Colonic mucosa (tissue), 4 donors: ENCODE measurements around the gene KIF1A. TPM values are rescaled to one million over a fixed set of nuclear protein-coding genes. Genes with fewer than 3 reads are reported as not detected.

ENCODE experiments used
- DNase-seq: peaks from one replicate; pipeline ENCODE4 v3.0.0-alpha.2; 2020
- H3K27ac ChIP-seq: fragments of 200-600 bp; one replicate; pipeline ENCODE4 v1.8.0; 2021
- H3K27me3 ChIP-seq: fragments of 200-600 bp; one replicate; pipeline ENCODE4 v1.8.0; 2021
- H3K36me3 ChIP-seq: fragments of 200-600 bp; one replicate; pipeline ENCODE4 v1.8.0; 2021
- H3K4me1 ChIP-seq: fragments of 200-600 bp; one replicate; pipeline ENCODE4 v1.8.0; 2021; ENCODE audit warnings: mild to moderate bottlenecking
- H3K4me3 ChIP-seq: fragments of 200-600 bp; one replicate; pipeline ENCODE4 v1.8.0; 2021
- H3K9ac ChIP-seq, 2 donors: one replicate each; pipeline ENCODE4 v1.7.0; 2013; ENCODE audit warnings: control low read depth in 2 of 2, low read depth in 2 of 2, low read length in 2 of 2
- H3K9me3 ChIP-seq: fragments of 200-600 bp; one replicate; pipeline ENCODE4 v1.8.0; 2021
- intact Hi-C: fragments of 100-400 bp; cut with DNase I; formaldehyde crosslinking; loops from one replicate; pipeline ENCODE4 v1.14.1; 2022
- total RNA-seq, 2 donors: library from RNA; stranded (reverse); fragmentation: NEBNext Ultra II Directional in 1 of 2; extraction: Animal tissue kit (Norgen Biotek cat#: 25700) in 1 of 2; gene quantifications; one replicate each; pipeline ENCODE4 v1.2.1, GENCODE V29; 2021
- TF ChIP-seq, protein P1 (sequence below): fragments of 200-600 bp; IDR thresholded peaks from one replicate; pipeline ENCODE4 v1.8.0; 2022; ENCODE audit warnings: antibody characterized with exemption, mild to moderate bottlenecking
- donor health status: healthy.
- donor health status: DM: no; HTN: no; CAD: no.
- donor health status: DM: no; HTN: no; CAD: no.

The KIF1A gene
- total RNA-seq, 2 donors from 2014 or later, result 1.9 to 4.3 TPM

DNA sequence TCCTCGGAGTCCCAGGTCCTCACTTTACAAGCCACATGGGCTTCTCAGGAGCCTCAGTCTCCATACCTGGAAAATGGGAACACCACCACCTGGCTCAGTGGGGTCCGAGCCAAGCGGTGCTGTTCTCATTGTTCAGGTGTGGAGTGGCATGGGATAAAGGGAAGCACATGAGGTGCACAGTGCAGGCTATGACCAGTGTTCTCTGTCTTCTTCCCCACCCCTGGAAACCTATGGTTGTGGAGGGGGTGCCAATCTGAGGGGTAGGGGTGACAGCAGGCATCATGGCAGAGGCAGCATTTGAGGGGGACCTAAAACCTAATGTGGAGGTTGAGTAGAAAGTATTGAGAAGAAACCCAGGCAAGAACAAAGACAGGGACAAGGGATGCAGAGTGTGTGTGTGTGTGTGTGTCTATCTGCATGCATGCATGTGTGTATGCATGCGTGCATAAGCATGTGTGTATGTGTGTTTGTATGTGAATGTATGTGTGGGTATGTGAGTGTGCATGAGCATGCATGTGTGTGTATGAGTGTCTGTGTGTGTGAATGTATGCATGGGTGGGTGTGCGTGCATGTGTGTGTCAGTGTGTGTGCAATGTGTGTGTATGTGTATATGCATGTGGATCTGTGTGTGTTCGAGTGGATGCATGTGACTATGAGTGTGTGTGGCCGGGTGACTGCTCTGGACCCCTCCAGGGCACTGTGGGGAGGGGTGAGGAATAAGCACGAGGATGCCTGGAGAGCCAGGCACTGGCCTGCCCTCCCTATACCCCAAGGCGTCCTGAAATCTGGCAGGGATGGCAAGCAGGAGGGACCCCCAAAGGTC, 4.0 kb downstream of the KIF1A start:
- no peak for DNase-seq
- H3K4me3 ChIP-seq, result no peak overlapping the region
- H3K36me3 ChIP-seq, result no peaks in the 10 kb centered on the region
- H3K27me3 ChIP-seq, result peaks cover 30% of the 10 kb centered on the region
- no peaks in the 10 kb centered on the region for H3K4me1 ChIP-seq
- TF ChIP-seq, protein P1, sequence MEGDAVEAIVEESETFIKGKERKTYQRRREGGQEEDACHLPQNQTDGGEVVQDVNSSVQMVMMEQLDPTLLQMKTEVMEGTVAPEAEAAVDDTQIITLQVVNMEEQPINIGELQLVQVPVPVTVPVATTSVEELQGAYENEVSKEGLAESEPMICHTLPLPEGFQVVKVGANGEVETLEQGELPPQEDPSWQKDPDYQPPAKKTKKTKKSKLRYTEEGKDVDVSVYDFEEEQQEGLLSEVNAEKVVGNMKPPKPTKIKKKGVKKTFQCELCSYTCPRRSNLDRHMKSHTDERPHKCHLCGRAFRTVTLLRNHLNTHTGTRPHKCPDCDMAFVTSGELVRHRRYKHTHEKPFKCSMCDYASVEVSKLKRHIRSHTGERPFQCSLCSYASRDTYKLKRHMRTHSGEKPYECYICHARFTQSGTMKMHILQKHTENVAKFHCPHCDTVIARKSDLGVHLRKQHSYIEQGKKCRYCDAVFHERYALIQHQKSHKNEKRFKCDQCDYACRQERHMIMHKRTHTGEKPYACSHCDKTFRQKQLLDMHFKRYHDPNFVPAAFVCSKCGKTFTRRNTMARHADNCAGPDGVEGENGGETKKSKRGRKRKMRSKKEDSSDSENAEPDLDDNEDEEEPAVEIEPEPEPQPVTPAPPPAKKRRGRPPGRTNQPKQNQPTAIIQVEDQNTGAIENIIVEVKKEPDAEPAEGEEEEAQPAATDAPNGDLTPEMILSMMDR, result no peak
- intact Hi-C loops, result no loop called here
- H3K9me3 ChIP-seq, result no peaks in the 10 kb centered on the region
- H3K9ac ChIP-seq, result no peak overlapping the region
- no peak overlapping the region for H3K27ac ChIP-seq

DNA sequence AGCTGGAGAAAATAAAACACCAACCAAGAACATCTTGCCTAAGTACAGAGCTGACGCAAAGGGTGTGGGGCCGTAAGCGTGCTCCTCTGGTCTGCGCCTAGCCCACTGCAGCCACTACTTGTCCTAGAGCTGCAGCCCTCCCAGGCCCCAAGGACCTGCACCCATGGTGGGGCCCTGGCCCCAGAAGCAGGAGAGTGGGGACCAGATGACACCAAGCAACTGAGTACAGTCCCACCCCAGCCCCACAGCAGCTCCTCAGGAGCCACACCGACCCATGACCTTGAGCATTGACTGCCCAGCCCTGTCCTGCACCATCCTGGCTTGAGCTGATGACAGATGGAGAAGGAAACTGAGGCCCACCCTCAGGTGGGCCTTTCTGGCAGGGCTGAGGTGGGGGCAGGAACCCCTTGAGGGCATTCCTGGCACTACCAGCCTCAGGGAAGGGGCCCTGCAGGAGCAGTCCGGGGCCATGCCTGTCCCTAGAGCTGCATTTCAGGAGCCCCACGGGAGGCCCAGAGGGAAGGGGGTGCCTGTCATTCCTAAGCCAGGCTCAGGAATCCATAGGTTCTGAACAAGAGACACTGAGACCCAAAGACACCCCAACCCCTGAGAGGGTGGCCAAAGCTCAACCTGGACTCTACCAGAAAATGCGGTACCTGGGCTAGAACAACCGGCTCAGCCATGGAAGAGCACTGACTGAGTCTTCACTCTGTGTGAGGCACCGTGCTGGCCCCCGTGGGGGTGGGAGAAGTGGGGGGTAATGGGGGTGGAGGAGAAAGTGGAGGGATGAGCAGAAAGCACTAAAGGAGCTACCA, 4.9 kb downstream of the KIF1A start:
- no peaks in the 10 kb centered on the region for H3K9me3 ChIP-seq
- no peak overlapping the region for H3K27ac ChIP-seq
- peaks cover 22% of the 10 kb centered on the region for H3K27me3 ChIP-seq
- no peaks in the 10 kb centered on the region for H3K36me3 ChIP-seq
- H3K4me1 ChIP-seq, result no peaks in the 10 kb centered on the region
- TF ChIP-seq, protein P1, result no peak
- no peak for DNase-seq
- intact Hi-C loops, result no loop called here
- H3K4me3 ChIP-seq, result no peak overlapping the region
- H3K9ac ChIP-seq, result no peak overlapping the region

- no peak overlapping the region for H3K4me3 ChIP-seq
- H3K27ac ChIP-seq, result no peak overlapping the region
- H3K4me1 ChIP-seq, result no peaks in the 10 kb centered on the region
- no peak for DNase-seq
- H3K36me3 ChIP-seq, result no peaks in the 10 kb centered on the region
- TF ChIP-seq, protein P1, result no peak
- intact Hi-C loops, result no loop called here
- H3K9me3 ChIP-seq, result no peaks in the 10 kb centered on the region
- H3K9ac ChIP-seq, result no peak overlapping the region
- H3K27me3 ChIP-seq, result peaks cover 16% of the 10 kb centered on the region
Measured at GRCh38 chr2:240814280-240814679, 5.7 kb downstream of the KIF1A start.

DNA sequence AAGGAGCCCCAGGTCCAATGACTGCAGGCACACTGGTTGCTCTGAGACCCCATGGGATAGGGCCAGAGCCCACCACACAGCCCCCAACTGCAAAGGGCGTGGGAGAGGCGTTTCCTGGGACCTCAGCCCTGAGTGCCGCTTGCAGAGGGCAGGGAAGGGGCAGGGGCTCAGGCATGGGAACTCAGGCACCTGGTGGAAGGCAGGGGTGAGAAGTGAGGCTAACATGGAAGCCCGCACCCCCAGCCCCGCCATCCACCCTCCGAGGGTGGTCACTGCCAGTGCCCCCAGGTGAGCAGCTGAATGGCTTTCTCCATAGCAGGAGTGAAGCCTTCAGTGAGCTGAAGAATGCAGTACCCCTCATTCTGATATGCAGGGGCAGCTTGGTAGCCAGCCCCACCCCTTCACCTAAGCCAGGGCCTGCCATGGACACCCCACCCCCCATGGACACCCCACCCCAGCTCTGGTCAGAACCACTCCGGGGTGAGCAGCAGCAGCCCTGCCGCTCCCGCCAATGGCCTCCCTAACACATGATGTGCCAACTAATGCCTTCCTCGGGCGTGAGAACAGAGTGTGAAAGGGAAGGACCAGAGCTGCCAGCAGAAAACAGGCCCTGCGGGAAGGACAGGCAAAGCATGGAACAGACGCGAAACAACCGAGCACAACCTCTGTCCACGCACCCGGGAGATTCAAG, 6.6 kb downstream of the KIF1A start:
- TF ChIP-seq, protein P1, result no peak
- Histone ChIP-seq H3K36me3 (no peaks in the 10 kb centered on the region), H3K27ac (no peak overlapping the region), H3K4me1 (no peaks in the 10 kb centered on the region), H3K4me3 (no peak overlapping the region), H3K27me3 (peaks cover 7% of the 10 kb centered on the region), H3K9ac (no peak overlapping the region), H3K9me3 (no peaks in the 10 kb centered on the region)
- DNase-seq, result no peak
- intact Hi-C loops, result no loop called here

DNA sequence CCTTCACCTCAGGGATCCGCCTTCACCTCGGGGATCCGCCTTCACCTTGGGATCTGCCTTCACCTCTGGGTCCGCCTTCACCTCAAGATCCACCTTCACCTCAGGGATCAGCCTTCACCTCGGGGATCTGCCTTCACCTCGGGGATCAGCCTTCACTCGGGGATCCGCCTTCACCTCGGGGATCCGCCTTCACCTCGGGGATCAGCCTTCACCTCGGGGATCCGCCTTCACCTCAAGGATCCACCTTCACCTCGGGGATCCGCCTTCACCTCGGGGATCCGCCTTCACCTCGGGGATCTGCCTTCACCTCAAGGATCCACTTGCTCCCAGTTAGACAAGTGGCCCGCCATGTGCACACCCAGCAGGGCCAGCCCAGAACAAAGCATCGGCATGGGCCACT, 7.3 kb downstream of the KIF1A start:
- H3K27me3 ChIP-seq, result peaks cover 3% of the 10 kb centered on the region
- H3K4me1 ChIP-seq, result no peaks in the 10 kb centered on the region
- TF ChIP-seq, protein P1, result no peak
- no peak overlapping the region for H3K27ac ChIP-seq
- H3K36me3 ChIP-seq, result no peaks in the 10 kb centered on the region
- H3K9me3 ChIP-seq, result no peaks in the 10 kb centered on the region
- no peak for DNase-seq
- intact Hi-C loops, result no loop called here
- H3K4me3 ChIP-seq, result no peak overlapping the region
- no peak overlapping the region for H3K9ac ChIP-seq
